Endothelial cell of umbilical vein (primary cell): Measurements from ENCODE around the gene MOCS1. TPM values are rescaled to one million over a fixed set of nuclear protein-coding genes. Genes with fewer than 3 reads are reported as not detected.

ENCODE experiments used
- BruUV-seq: library from RNA; stranded (reverse); fragments of 400-500 nt; replicated peaks from 2 replicates; lab custom pipeline; 2021; lab: Mats Ljungman, UMichigan
- CTCF ChIA-PET: fragments of 300-600, 350-600 bp; sonication (Branson Sonifier 250); formaldehyde crosslinking; loops from one replicate; lab custom pipeline; 2021; ENCODE audit warnings: antibody characterized with exemption, inconsistent platforms; lab: Charles Lee
- POLR2A ChIA-PET: fragments of 300-600, 350-600 bp; sonication (Branson Sonifier 250); formaldehyde crosslinking; loops from one replicate; lab custom pipeline; 2021; ENCODE audit warnings: antibody characterized with exemption, inconsistent platforms; lab: Charles Lee
- DNase-seq: peaks from one replicate; pipeline ENCODE4 v3.0.0-alpha.2; 2011; ENCODE audit warnings: low read depth, low spot score
- FAIRE-seq: peaks from 2 replicates; lab custom pipeline; 2011; peaks lifted over from hg19 to GRCh38; lab: Jason Lieb, UNC
- H2AFZ ChIP-seq: 2 replicates; pipeline ENCODE4 v1.6.0; 2012; ENCODE audit warnings: low read depth, low read length, control low read depth, inconsistent platforms
- H3K27ac ChIP-seq: 2 replicates; pipeline ENCODE4 v1.5.1; 2011; ENCODE audit warnings: low read depth, mild to moderate bottlenecking, control low read depth, low read length, moderate library complexity; ENCODE audit not compliant: insufficient read depth
- H3K27me3 ChIP-seq, 2 experiments: 2 replicates each; pipeline versions ENCODE4 v1.6.0 to v1.6.1; 2011; ENCODE audit warnings: low read length in 2 of 2, mixed read lengths in 1 of 2; ENCODE audit not compliant: control insufficient read depth in 2 of 2, insufficient read depth in 2 of 2
- H3K36me3 ChIP-seq, 2 experiments: 2 replicates in 1 of 2; 3 replicates in 1 of 2; pipeline ENCODE4 v1.5.1; 2011; ENCODE audit warnings: low read length in 2 of 2, mild to moderate bottlenecking in 1 of 2, moderate library complexity in 1 of 2; ENCODE audit not compliant: control insufficient read depth in 2 of 2, insufficient read depth in 2 of 2; ENCODE audit errors: extremely low read depth in 1 of 2
- H3K4me1 ChIP-seq: 3 replicates; pipeline ENCODE4 v1.5.1; 2011; ENCODE audit warnings: mild to moderate bottlenecking, low read length; ENCODE audit not compliant: control insufficient read depth, insufficient read depth; ENCODE audit errors: extremely low read depth
- H3K4me2 ChIP-seq: 2 replicates; pipeline ENCODE4 v1.6.1; 2011; ENCODE audit warnings: low read length, control low read depth, mixed read lengths; ENCODE audit not compliant: insufficient read depth
- H3K4me3 ChIP-seq, 3 experiments: fragments of 200-600 bp in 1 of 3; sonication (generic), shearing (Covaris generic) in 1 of 3; replicated peaks in 1 of 3; 2 replicates each; pipeline ENCODE4 v1.5.1; 2011 to 2016; ENCODE audit warnings: control low read depth in 3 of 3, low read length in 3 of 3, mild to moderate bottlenecking in 2 of 3, inconsistent platforms in 1 of 3, low read depth in 1 of 3, moderate library complexity in 1 of 3; ENCODE audit not compliant: insufficient read depth in 1 of 3
- H3K79me2 ChIP-seq: 2 replicates; pipeline ENCODE4 v1.6.0; 2012; ENCODE audit warnings: low read length, inconsistent platforms; ENCODE audit not compliant: control insufficient read depth, insufficient read depth
- H3K9ac ChIP-seq: replicated peaks from 2 replicates; pipeline ENCODE3; 2011; ENCODE audit warnings: low read length, control low read depth; ENCODE audit not compliant: insufficient read depth; ENCODE audit errors: extremely low read depth
- H3K9me1 ChIP-seq: replicated peaks from 3 replicates; pipeline ENCODE4 v1.6.0; 2011; ENCODE audit warnings: mild to moderate bottlenecking, low read length; ENCODE audit not compliant: control insufficient read depth, insufficient read depth; ENCODE audit errors: extremely low read depth
- H3K9me3 ChIP-seq: replicated peaks from 2 replicates; pipeline ENCODE4 v1.5.1; 2012; ENCODE audit warnings: low read length, inconsistent platforms; ENCODE audit not compliant: control insufficient read depth, insufficient read depth
- H4K20me1 ChIP-seq: replicated peaks from 2 replicates; pipeline ENCODE3; 2011; ENCODE audit warnings: mild to moderate bottlenecking, low read length; ENCODE audit not compliant: control insufficient read depth, insufficient read depth; ENCODE audit errors: extremely low read depth
- CTCF ChIP-seq, 2 donors: IDR thresholded peaks; 1 replicate in 1 of 2; 2 replicates in 1 of 2; pipeline ENCODE4 v1.5.1; 2011; ENCODE audit warnings: low read length in 2 of 2, mild to moderate bottlenecking in 2 of 2, moderate library complexity in 2 of 2, control low read depth in 1 of 2, inconsistent platforms in 1 of 2, low read depth in 1 of 2; ENCODE audit not compliant: insufficient read depth in 1 of 2; ENCODE audit errors: extremely low read depth in 1 of 2
- EZH2 ChIP-seq: IDR thresholded peaks from 2 replicates; pipeline ENCODE4 v1.6.1; 2012; ENCODE audit warnings: borderline replicate concordance, low read depth, mild to moderate bottlenecking, moderate library complexity, low read length, inconsistent platforms; ENCODE audit not compliant: severe bottlenecking
- FOS ChIP-seq: IDR thresholded peaks from 2 replicates; pipeline ENCODE4 v1.6.1; 2011; ENCODE audit warnings: mild to moderate bottlenecking, low read length, moderate library complexity, borderline replicate concordance; ENCODE audit not compliant: insufficient read depth
- GATA2 ChIP-seq: IDR thresholded peaks from 2 replicates; pipeline ENCODE4 v1.7.0; 2011; ENCODE audit warnings: low read depth, mild to moderate bottlenecking, moderate library complexity, mixed read lengths, low read length; ENCODE audit not compliant: insufficient read length, insufficient read depth
- JUN ChIP-seq: IDR thresholded peaks from 2 replicates; pipeline ENCODE4 v1.6.1; 2011; ENCODE audit warnings: borderline replicate concordance, low read depth; ENCODE audit not compliant: insufficient read length, insufficient read depth
- MAX ChIP-seq: IDR thresholded peaks from 2 replicates; pipeline ENCODE4 v1.6.1; 2011; ENCODE audit not compliant: insufficient read depth, insufficient read length
- MYC ChIP-seq: IDR thresholded peaks from one replicate; pipeline ENCODE4 v1.6.1; 2011; ENCODE audit warnings: mild to moderate bottlenecking, low read depth, low read length
- POLR2A ChIP-seq: IDR thresholded peaks from 2 replicates; pipeline ENCODE4 v1.6.1; 2012; ENCODE audit warnings: low read depth, mild to moderate bottlenecking, control low read depth, low read length
- POLR2AphosphoS5 ChIP-seq: IDR thresholded peaks from 2 replicates; pipeline ENCODE4 v1.6.1; 2012; ENCODE audit warnings: low read depth, mild to moderate bottlenecking, control low read depth, low read length, moderate library complexity; ENCODE audit not compliant: insufficient read depth
- dilution Hi-C: fragments of 300-500 bp; cut with MboI; formaldehyde crosslinking; loops from one replicate; pipeline ENCODE4 v1.15.0; 2019; ENCODE audit warnings: low sequenced_read_pairs; ENCODE audit not compliant: extremely low pct_ligation_motif_present
- intact Hi-C: fragments of 100-400 bp; cut with micrococcal nuclease; formaldehyde crosslinking; loops from one replicate; pipeline ENCODE4 v1.10.0; 2022
- polyA plus RNA-seq, 4 experiments: library from polyadenylated mRNA; depleted of rRNA in 3 of 4; stranded (reverse) in 3 of 4; unstranded in 1 of 4; fragments of >200 nt; gene quantifications; 2 replicates each; pipeline versions ENCODE4 v1.2.1 to v1.2.3, GENCODE V29; 2011 to 2012; ENCODE audit warnings: missing spikeins in 1 of 4
- total RNA-seq: library from RNA; stranded (reverse); gene quantifications from 2 replicates; pipeline ENCODE4 v1.2.3, GENCODE V29; 2021

The MOCS1 gene
- total and polyA plus RNA-seq, 2 donors (not counting 3 experiments of a cell fraction or from before 2014, with no cell fraction given) = 8.3 to 12.8 TPM

GRCh38 chr6:39910164-39910563 lies 24.1 kb downstream of the MOCS1 start:
- H3K9me3 ChIP-seq = no peaks in the 10 kb centered on the region
- no TSS peak for BruUV-seq
- dilution Hi-C loops = no loop called here
- no peak overlapping the region for H3K4me2 ChIP-seq
- H3K9ac ChIP-seq = no peak overlapping the region
- no peaks in the 10 kb centered on the region for H3K4me1 ChIP-seq
- FAIRE-seq = no peak
- no peaks in the 10 kb centered on the region for H4K20me1 ChIP-seq
- no peaks in the 10 kb centered on the region for H3K9me1 ChIP-seq
- ChIA-PET POLR2A (no interaction called here), CTCF (interaction anchor here (1.3 kb wide), 1 partner anchor 45 kb away, joined by 6 read pairs; no protein-coding TSS in a partner anchor)
- no peak for DNase-seq
- no peak for TF ChIP-seq GATA2
- TF ChIP-seq POLR2A = no peak
- no peak for TF ChIP-seq MYC
- no peak for TF ChIP-seq JUN
- TF ChIP-seq MAX = no peak
- TF ChIP-seq CTCF (IDR thresholded peaks at IDR 0.05; ENCODE audit: extremely low read depth in 1 of 2, insufficient read depth in 1 of 2, low read depth in 1 of 2, low read length in 2 of 2) = no peak
- no peak for TF ChIP-seq POLR2AphosphoS5
- no peak for TF ChIP-seq FOS
- no peak for TF ChIP-seq EZH2
- no peaks in the 10 kb centered on the region for H3K27me3 ChIP-seq
- no peak overlapping the region for H3K4me3 ChIP-seq
- H3K27ac ChIP-seq = no peak overlapping the region
- H3K79me2 ChIP-seq = no peaks in the 10 kb centered on the region
- intact Hi-C loops = no loop called here
- H2AFZ ChIP-seq = no peak overlapping the region
- peaks cover 0 to 13% of the 10 kb centered on the region in 2 experiments for H3K36me3 ChIP-seq
